KG1 (cell line): ENCODE measurements around the gene METTL5.

Source experiments
- DNase-seq: peaks from one replicate; lab custom pipeline; 2025; lab: John Stamatoyannopoulos, UW

METTL5 gene

GRCh38 chr2:169781249-169782013 is 43.3 kb downstream of the METTL5 start:
- no peak for DNase-seq

GRCh38 chr2:169778446-169778845 is 46.3 kb downstream of the METTL5 start:
- no peak for DNase-seq

GRCh38 chr2:169776252-169776761 is 48.4 kb downstream of the METTL5 start:
- no peak for DNase-seq

- DNase-seq = no peak
These were observed 48.9 kb downstream of the METTL5 start for GRCh38 chr2:169775765-169776164.

- no peak for DNase-seq
These were observed 49.4 kb downstream of the METTL5 start for GRCh38 chr2:169775354-169775753.

GRCh38 chr2:169772651-169773050 is 52.1 kb downstream of the METTL5 start:
- no peak for DNase-seq

- no peak for DNase-seq
These were observed 53.1 kb downstream of the METTL5 start for GRCh38 chr2:169771612-169772011.

GRCh38 chr2:169771021-169771420 is 53.7 kb downstream of the METTL5 start:
- DNase-seq = no peak

- DNase-seq = no peak
These were observed 56.3 kb downstream of the METTL5 start for GRCh38 chr2:169768262-169768995.

GRCh38 chr2:169767243-169767888 is 57.3 kb downstream of the METTL5 start:
- peak; percentile 51 for DNase-seq

GRCh38 chr2:169765523-169765922 is 59.2 kb downstream of the METTL5 start:
- DNase-seq = no peak

GRCh38 chr2:169761970-169762292 is 62.8 kb downstream of the METTL5 start:
- no peak for DNase-seq
